Muscle of leg (tissue), 11 donors: ENCODE measurements around the gene CALM3. TPM values are rescaled to one million over a fixed set of nuclear protein-coding genes. Genes with fewer than 3 reads are reported as not detected.

Experiments
- DNase-seq: peaks from one replicate; pipeline ENCODE4 v3.0.0; 2013
- H3K27ac ChIP-seq: one replicate; pipeline ENCODE4 v1.5.1; 2013; ENCODE audit warnings: mild to moderate bottlenecking, low read length, control low read depth
- H3K27me3 ChIP-seq: one replicate; pipeline ENCODE4 v1.6.1; 2013; ENCODE audit warnings: low read length; ENCODE audit not compliant: control insufficient read depth, insufficient read depth
- H3K36me3 ChIP-seq: one replicate; pipeline ENCODE4 v1.6.1; 2013; ENCODE audit warnings: low read length; ENCODE audit not compliant: control insufficient read depth, insufficient read depth
- H3K4me1 ChIP-seq: one replicate; pipeline ENCODE4 v1.6.1; 2013; ENCODE audit warnings: low read length; ENCODE audit not compliant: control insufficient read depth, insufficient read depth
- H3K4me3 ChIP-seq: one replicate; pipeline ENCODE4 v1.5.1; 2013; ENCODE audit warnings: low read length, control low read depth
- H3K9me3 ChIP-seq: replicated peaks from 2 replicates; pipeline ENCODE4 v1.6.1; 2013; ENCODE audit warnings: low read depth, low read length; ENCODE audit not compliant: control insufficient read depth
- WGBS: methylation state at CpG from one replicate; pipeline ENCODE4 v1.1.5; 2013; ENCODE audit warnings: missing lambda C conversion rate; ENCODE audit not compliant: insufficient coverage; 5-methylcytosine and 5-hydroxymethylcytosine counted together
- polyA plus RNA-seq, 8 donors: library from polyadenylated mRNA; unstranded; fragments of 120-200 nt; gene quantifications; one replicate each; pipeline versions ENCODE4 v1.2.1 to v1.2.3, GENCODE V29; 2013; ENCODE audit warnings: inconsistent platforms in 1 of 8, low replicate concordance in 1 of 8; ENCODE audit not compliant: insufficient read length in 8 of 8, insufficient read depth in 1 of 8
- total RNA-seq: library from RNA; stranded (reverse); fragments of 120-200 nt; gene quantifications from one replicate; pipeline ENCODE4 v1.2.4, GENCODE V29; 2013

CALM3 gene
- total and polyA plus RNA-seq, 9 donors = 70.8 to 288 (median 242) TPM

DNA sequence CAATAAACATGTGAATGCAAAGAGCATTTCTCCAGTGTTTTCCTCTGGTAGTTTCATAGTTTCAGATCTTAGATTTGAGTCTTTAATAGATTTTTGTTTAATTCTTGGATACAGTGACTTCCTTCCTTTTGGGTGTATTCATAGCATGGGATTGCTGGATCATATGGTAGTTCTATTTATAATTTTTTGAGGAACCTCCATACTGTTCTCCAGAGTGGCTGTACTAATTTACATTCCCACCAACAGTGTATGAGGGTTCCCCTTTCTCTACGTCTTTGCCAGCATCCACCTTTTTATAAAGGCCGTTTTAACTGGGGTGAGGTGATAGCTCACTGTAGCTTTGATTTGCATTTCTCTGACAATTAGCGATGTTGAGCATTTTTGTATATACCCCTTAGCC is 9.3 kb upstream of the CALM3 start:
- Histone ChIP-seq H3K36me3 (no peaks in the 10 kb centered on the region), H3K4me1 (no peaks in the 10 kb centered on the region), H3K27me3 (no peaks in the 10 kb centered on the region), H3K27ac (no peak overlapping the region), H3K9me3 (no peaks in the 10 kb centered on the region), H3K4me3 (no peak overlapping the region)
- WGBS = no CpG with 5 or more reads among the region's 3 CpGs
- DNase-seq = no peak

DNA sequence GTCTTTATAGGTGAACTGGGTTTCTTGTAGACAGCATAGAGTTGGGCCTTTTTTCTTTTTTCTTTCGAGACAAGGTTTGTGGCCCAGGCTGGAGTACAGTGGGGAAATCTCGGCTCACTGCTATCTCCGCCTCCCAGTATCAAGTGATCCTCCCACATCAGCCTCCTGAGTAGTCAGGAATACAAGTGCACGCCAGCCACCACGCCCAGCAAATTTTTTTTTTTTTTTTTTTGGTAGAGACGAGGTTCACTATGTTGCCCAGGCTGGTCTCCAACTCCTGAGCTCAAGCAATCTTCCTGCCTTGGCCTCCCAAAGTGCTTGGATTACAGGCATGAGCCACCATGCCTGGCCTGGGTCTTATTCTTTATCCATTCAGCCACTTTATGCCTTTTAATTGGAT is 5.1 kb upstream of the CALM3 start:
- no CpG with 5 or more reads among the region's 6 CpGs for WGBS
- no peak overlapping the region for H3K4me3 ChIP-seq

DNA sequence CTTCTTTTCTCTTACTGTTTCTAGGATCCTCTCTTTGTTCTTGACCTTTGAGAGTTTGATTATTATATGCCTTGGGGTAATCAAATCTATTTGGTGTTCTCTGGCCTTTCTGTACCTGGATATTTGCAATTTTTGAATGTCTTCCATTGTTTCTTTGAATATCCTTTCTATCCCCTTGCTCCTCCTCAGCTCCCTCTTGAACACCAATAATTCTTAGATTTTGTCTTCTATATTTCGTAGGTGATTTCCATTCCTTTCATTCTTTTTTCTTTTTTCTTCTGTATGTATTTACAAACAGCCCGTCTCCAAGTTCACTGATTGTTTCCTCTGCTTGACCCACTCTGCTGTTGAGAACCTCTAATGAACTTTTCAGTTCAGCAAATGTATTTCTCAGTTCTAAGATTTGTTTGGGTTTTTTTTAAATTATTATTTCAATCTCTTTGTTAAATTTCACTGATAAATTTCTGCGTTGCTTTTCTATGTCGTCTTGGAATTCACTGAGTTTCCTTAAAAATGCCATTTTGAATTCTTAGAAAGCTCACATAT is 2.7 kb upstream of the CALM3 start:
- no peak overlapping the region for H3K27ac ChIP-seq
- H3K4me3 ChIP-seq = no peak overlapping the region
- no peak for DNase-seq
- H3K9me3 ChIP-seq = peaks cover 6% of the 10 kb centered on the region
- H3K27me3 ChIP-seq = no peaks in the 10 kb centered on the region
- no CpG with 5 or more reads among the region's 4 CpGs for WGBS
- H3K36me3 ChIP-seq = no peaks in the 10 kb centered on the region
- H3K4me1 ChIP-seq = peaks cover 21% of the 10 kb centered on the region

More for the DNA sequence above, 5.1 kb upstream of the CALM3 start:
- DNase-seq = no peak
- H3K27me3 ChIP-seq = no peaks in the 10 kb centered on the region
- peaks cover 6% of the 10 kb centered on the region for H3K9me3 ChIP-seq
- H3K4me1 ChIP-seq = peaks cover 5% of the 10 kb centered on the region
- H3K27ac ChIP-seq = no peak overlapping the region
- H3K36me3 ChIP-seq = no peaks in the 10 kb centered on the region

DNA sequence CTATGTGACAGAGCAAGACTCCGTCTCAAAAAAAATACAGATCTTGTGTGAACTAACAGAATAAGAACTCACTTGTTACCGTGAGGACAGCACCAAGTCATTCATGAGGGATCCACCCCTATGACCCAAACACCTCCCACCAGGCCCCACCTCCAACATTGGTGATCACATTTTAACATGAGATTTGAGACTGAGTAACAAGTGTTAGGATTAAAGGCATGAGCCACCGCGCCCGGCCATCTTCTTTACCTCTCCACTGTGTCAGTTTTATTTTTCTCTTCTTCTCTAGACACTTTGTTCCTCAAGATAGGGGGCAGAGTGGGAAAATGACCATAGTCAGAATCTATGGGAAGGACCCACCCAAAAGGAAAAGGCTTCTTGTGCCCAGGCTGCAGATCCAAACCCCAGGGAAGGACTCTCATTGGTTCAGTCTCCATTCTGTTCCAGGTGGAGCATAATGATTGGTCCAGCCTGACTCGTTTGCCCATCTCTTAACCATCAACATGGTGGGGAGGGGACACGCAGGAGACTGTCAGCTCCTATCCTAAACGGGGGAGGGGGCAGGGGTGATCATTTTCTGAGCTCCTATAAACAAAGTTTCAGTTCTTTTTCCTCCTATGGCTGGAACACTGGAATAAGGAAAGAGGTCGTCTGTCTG is 1.3 kb upstream of the CALM3 start:
- no peak for DNase-seq
- H3K4me1 ChIP-seq = peaks cover 32% of the 10 kb centered on the region
- peaks cover 6% of the 10 kb centered on the region for H3K9me3 ChIP-seq
- H3K27ac ChIP-seq = peak overlapping the region; percentile 99
- 100% methylated on average over 1 of the region's 9 CpGs for WGBS
- H3K27me3 ChIP-seq = no peaks in the 10 kb centered on the region
- no peaks in the 10 kb centered on the region for H3K36me3 ChIP-seq
- peak overlapping the region; percentile 100 for H3K4me3 ChIP-seq

DNA sequence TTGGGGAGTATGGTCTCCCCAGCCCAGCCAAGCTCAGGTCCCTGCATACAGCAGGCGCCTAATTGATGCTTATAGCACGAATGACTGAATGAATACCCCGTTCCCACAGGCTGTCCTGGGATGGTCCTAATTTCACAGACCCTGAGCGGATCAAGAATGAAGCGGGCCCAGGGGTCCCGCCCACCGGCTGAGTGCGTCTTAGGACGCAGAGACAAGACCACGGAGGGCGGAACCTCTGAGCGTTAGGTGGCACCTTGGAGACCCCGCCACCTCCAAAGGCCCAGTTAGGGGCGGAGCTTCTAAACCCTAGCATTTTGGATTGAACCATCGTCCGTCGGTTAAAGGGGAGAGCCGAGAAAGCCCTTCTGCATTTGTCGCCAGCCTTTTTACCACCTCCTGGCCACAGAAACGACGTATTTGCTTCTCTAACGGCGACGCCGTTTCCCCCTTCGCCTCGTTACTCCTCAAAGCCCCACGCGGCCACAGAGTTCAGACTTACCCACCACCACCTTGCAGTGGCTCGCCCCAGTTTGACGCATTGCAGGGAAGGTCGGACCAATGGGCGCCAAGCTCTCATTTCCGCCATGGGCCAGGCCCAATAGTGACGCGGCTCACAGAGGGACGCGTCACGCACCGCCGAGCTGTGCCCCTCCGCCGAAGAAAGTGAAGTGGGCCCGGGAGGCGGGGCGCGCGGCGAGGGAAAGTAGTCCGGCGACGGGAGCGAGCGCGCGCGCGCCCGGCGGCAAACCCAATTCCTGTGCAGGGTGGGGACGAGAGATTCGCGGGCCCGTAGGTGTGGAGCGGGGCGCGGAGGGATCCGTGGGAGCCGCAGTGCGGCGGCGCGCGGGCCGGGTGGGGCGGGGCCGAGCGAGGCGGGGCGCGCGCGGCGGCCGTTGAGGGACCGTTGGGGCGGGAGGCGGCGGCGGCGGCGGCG is 479 bp upstream of the CALM3 start:
- Histone ChIP-seq H3K27me3 (no peaks in the 10 kb centered on the region), H3K36me3 (peaks cover 8% of the 10 kb centered on the region), H3K4me3 (peak overlapping the region; percentile 100), H3K27ac (peak overlapping the region; percentile 99), H3K9me3 (peaks cover 6% of the 10 kb centered on the region), H3K4me1 (peaks cover 37% of the 10 kb centered on the region)
- 2% methylated on average over 88 of the region's 93 CpGs for WGBS
- peak; percentile 99 for DNase-seq

DNA sequence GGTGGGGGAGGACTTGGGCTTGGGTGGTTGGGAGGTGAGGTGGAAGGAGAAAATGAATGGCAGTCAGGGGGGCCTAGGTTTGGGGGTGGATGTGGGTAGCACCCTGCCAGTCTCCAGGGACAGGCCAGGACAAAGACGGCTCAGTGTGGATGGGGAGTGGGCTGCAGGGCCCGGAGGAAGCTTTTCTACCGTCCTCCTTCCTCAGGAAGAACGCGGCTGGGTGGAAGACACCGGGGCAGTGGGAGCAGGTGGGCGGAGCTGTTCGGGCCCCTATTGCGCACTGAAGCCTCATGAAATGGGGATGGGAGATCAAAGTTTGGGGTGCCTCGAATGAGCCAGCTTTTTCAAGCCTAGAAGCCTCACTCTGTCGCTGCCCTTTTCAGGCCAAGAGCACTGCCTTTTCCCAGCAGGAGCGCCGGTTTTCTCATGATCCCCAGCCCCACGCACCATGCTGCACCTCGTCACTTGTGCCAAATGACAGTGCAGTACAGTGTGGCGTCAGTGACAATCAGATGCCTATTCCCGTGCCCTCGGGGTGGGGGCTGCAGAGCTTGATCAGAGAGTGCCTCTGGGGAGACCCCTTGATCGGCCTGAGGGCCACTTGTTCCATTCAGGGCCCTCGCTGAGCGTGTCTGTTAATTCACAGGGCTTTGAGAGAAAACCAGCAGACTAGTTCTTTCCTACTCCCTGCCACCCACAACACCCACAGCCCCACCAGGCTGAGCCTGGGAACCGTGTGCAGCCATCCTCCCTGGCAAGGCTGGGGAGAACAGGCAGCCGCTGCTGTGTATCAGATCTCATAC is 1.5 kb downstream of the CALM3 start:
- 17% methylated on average over 17 of the region's 23 CpGs for WGBS
- no peaks in the 10 kb centered on the region for H3K27me3 ChIP-seq

DNA sequence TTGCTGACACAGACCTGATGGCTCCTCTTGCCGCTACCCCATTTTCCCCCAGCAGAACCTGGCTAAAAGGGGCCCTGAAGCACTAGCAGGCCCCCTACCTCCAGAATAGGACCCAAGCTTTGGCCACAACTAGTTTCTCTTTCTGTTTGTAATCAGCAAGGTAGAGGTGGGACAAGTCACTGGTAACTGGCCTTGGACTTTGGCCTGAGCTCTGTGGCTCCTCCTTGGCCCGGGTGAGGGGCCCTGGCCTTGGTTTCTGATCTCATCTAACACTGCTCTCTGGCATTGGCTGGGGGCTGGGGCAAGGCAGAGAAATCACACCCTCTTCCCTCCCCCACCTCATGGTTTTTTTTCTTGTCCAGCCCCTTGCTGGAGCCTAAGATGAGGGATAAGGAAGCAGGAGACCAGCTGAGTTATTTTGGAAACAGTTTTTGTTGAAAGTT is 2.1 kb downstream of the CALM3 start:
- DNase-seq = no peak
- Histone ChIP-seq H3K27ac (peak overlapping the region; percentile 21), H3K4me1 (peaks cover 44% of the 10 kb centered on the region), H3K27me3 (no peaks in the 10 kb centered on the region), H3K4me3 (peak overlapping the region; percentile 100), H3K9me3 (peaks cover 6% of the 10 kb centered on the region), H3K36me3 (peaks cover 33% of the 10 kb centered on the region)
- WGBS = 0% methylated on average over 1 of the region's 2 CpGs

More for the DNA sequence above, 1.5 kb downstream of the CALM3 start:
- peaks cover 27% of the 10 kb centered on the region for H3K36me3 ChIP-seq
- peaks cover 6% of the 10 kb centered on the region for H3K9me3 ChIP-seq
- peak overlapping the region; percentile 100 for H3K4me3 ChIP-seq
- DNase-seq = no peak
- H3K4me1 ChIP-seq = peaks cover 44% of the 10 kb centered on the region
- peak overlapping the region; percentile 96 for H3K27ac ChIP-seq

DNA sequence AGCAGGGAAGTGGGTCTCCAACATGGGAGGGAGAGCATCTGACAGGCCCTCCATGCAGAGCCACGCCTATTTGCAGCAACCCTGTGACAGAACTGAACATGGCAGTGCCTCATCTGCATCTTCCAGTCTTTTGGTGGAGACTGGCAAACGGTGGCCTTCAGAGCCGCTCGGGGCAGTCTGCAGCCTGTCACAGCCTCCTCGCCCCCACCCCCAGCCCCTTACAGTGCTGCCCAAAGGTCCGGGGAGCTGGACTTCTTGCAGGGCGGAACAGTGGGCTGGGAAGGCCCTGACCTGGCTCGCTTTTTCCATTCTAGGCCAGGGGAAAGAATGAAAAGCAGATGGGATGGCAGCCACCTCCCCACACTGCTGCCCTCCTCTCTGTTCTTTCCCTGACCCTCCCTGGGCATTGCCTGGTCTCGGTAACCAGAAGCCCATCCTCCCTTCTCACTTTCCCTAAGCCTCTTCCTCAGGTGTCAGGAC is 2.7 kb downstream of the CALM3 start:
- peaks cover 39% of the 10 kb centered on the region for H3K36me3 ChIP-seq
- H3K9me3 ChIP-seq = peaks cover 5% of the 10 kb centered on the region
- H3K27me3 ChIP-seq = no peaks in the 10 kb centered on the region
- H3K4me3 ChIP-seq = no peak overlapping the region
- no peak overlapping the region for H3K27ac ChIP-seq
- H3K4me1 ChIP-seq = peaks cover 44% of the 10 kb centered on the region
- DNase-seq = no peak
- WGBS = 27% methylated on average over 4 of the region's 9 CpGs

DNA sequence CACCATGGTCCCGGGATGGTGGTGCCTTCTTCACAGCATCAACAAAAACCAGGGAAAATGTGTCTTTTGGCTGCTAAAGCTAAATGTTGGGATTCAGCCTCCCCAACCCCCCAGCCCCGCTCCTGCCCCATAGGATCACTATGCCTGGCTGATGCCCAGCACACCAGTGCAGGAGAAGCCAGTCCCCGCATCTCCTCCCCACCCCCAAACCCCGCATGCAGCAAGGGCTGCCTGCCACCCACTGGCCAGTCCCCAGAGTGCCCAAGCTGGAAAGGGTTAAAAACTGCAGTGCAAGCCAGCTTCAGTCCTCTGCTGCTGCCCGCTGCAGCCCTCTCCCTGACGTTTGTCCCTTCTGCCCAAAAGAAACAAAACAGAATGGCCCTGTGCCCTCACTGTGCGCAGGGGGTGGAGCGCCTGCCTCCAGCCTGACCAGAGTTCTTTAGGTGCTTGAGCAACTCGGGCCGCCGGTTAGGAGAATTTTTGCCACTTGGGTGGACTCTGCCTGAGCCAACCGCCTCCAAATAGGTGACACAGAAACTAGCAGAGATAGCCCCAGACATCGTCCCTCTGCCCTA is 3.7 kb downstream of the CALM3 start:
- no peaks in the 10 kb centered on the region for H3K27me3 ChIP-seq
- DNase-seq = no peak
- H3K27ac ChIP-seq = no peak overlapping the region
- H3K36me3 ChIP-seq = peaks cover 50% of the 10 kb centered on the region
- H3K4me1 ChIP-seq = peaks cover 44% of the 10 kb centered on the region
- 81% methylated on average over 9 of the region's 13 CpGs for WGBS
- H3K9me3 ChIP-seq = no peaks in the 10 kb centered on the region
- no peak overlapping the region for H3K4me3 ChIP-seq
